HG03571 (cell line): ENCODE measurements around the gene SLC35G3.
"Not testable (repeated sequence)": the region's sequence is repeated elsewhere in the genome, so short reads cannot be mapped to it uniquely, and the experiment has no call there.

Experiments used
- ATAC-seq: cut with Tn5 transposase; IDR thresholded peaks from one replicate; pipeline ENCODE4 v1.9.1; 2021; ENCODE audit not compliant: unreplicated experiment

Gene SLC35G3

GRCh38 chr17:35167046-35167445 lies 27.1 kb downstream of the SLC35G3 start:
- ATAC-seq: no peak

- ATAC-seq: no peak
Measured at GRCh38 chr17:35166526-35166925, 27.7 kb downstream of the SLC35G3 start.

GRCh38 chr17:35164716-35165115 lies 29.5 kb downstream of the SLC35G3 start:
- ATAC-seq: no peak

GRCh38 chr17:35163886-35164285 lies 30.3 kb downstream of the SLC35G3 start:
- no peak for ATAC-seq

DNA sequence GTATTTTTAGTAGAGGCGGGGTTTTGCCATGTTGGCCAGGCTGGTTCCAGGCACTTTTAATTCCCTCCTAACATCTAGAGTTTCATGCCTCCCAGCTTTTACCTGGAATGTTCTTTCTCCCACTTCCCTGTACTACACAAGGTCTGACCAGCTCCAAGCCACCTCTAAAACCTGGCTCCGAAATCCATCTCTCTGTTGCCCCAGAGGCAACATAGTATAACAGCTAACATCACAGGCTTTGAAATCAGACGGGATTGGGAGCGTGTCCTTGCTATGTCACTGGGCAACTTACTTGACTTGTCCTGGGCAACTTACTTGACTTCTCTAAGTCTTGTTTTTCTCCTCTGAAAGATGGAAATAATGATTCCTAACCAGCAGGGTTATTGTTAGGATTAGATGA lies 31.4 kb downstream of the SLC35G3 start:
- ATAC-seq: no peak

GRCh38 chr17:35161281-35161761 lies 32.9 kb downstream of the SLC35G3 start:
- ATAC-seq: no peak

DNA sequence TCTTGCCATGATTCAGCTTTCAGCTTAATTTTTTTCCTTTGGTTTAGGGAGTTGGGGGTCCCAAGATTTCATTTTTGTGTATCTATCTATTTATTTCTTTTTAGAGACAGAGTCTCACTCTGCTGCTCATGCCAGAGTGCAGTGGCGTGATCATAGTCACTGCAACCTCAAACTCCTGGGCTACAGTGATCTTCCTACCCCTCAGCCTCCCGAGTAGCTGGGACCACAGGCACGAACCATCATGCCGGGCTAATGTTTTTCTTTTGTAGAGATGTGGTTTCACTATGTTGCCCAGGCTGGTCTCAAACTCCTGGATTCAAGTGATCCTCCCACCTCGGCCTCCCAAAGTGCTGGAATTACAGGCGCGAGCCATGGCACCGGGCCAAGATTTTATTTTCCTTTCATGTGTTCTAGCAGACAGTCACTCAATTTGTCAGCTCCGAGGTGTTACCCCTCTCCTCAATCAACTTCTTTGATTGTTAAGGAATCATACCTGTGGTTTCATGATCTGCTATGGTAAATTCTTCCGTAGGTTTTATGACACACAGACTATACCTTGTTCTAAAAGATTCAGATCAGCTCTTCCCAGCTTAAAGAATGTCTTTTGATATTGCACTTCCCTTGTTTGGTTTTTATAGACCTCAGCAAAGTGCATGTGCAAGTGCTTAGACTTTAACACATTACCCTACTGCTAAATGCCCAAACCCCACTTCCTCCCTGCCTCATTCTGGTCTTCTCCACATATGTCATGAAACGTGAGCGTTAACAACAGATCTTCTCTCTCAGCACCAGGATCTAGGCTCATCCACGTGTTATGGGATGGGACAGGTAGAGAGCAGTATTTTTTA lies 33.6 kb downstream of the SLC35G3 start:
- no peak for ATAC-seq

DNA sequence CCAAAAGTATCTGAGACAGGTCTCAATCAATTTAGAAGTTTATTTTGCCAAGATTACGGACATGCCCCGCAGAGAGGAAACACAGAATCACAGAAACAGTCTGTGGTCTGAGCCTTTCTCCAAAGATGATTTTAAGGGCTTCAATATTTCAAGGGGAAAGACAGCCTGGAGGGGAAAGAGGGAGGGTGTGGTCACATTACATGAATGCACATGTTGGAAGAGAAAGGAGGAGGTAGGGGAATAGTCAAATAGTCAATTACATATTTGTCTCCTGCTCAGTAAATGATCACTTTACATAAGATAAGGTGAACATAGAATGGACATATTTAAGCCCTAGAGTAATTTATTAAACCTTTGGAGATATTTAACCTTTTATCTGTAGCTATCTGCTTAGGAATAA lies 34.3 kb downstream of the SLC35G3 start:
- ATAC-seq: no peak

GRCh38 chr17:35155246-35155645 lies 38.9 kb downstream of the SLC35G3 start:
- ATAC-seq: no peak

GRCh38 chr17:35154196-35155165 lies 39.7 kb downstream of the SLC35G3 start:
- no peak for ATAC-seq

DNA sequence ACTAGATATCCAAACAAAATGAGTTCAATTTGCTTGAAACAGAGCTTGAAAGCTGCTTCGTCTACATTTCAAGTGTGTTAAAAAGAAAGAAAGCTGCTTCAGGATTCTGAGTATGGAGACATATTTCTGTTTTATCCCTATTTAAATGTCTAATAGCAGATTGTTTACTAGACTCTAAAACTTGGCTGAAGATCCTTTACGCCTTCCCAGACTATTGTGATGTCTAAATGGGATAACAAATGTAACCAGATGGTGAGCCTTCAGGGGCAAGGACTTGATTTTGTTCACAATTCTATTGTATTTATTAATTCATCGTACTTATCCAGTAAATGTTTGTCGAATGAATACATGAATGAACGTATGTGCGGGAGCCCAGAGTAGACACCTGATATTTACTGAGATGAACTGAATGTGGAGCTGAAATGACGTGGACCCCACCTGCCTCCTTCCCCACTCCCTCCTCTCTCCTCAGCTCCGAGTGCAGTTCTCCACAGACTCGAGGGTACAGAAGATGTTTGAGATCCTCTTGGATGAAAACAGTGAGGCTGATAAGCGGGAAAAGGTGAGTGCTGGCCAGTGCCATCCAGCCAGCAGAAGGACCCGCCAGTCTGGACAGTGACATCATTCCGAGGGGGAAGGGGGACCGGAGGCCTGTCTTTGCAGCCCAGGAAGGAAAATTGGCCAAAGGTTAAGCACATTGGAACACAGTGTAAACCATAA lies 41.6 kb downstream of the SLC35G3 start:
- ATAC-seq: no peak

- not testable (repeated sequence) for ATAC-seq
Measured at GRCh38 chr17:35151080-35151479, 43.1 kb downstream of the SLC35G3 start.

DNA sequence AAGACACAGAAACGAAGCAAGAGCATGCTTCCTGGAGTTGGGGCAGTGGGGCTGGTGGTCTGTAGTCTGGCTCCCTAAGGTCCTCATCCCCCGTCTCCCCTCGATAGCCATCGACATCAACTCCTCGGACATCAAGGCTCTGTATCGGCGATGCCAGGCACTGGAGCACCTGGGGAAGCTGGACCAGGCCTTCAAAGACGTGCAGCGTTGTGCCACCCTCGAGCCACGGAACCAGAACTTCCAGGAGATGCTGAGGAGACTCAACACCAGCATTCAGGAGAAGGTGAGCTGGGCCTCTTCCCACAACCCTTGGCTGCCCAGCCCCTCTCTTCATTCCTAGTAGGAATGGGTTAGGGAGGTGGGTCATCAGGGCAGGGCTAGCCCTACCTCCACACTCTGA lies 44.3 kb downstream of the SLC35G3 start:
- no peak for ATAC-seq

- ATAC-seq: no peak
Measured at GRCh38 chr17:35148144-35148543, 46.0 kb downstream of the SLC35G3 start.

GRCh38 chr17:35147375-35147905 lies 46.8 kb downstream of the SLC35G3 start, which contains the start of gene UNC45B:
Gene UNC45B, plus strand, starts transcription at chr17:35147817. Its CDS starts 447 bp downstream, at chr17:35148264.
- no peak for ATAC-seq

DNA sequence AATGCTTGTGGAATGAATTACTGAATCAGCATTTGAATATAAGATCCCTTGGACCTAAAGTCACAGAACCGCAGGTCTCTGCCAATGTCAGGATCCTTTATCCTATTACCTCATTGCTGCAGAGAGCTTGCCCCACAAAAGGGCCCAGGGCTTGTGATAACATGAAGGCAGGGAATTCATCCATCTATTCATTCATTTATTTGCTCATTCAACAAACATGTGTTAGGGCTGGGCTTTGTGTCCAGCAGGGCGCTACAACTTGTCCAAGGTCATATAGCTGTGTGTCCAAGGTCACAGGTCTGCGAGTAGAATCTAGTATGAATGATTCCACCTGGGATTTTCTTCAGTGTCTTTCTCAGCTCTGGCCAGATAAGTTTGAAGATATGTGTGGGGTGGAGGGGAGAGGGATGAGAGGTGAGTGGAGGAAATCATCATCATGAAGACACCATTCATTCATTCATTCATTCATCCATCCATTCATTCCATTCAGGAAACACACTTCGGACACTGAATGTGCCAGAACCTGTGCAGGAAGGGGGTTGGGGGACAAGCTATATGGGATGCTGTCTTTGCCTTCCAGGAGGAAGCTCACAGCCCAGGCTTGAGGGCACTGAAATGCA lies 47.9 kb downstream of the SLC35G3 start:
- ATAC-seq: no peak

- no peak for ATAC-seq
Measured at GRCh38 chr17:35144840-35145239, 49.4 kb downstream of the SLC35G3 start.
